Measurements from ENCODE around the gene BMERB1. TPM values are rescaled to one million over a fixed set of nuclear protein-coding genes. Genes with fewer than 3 reads are reported as not detected.

BMERB1 gene
- total RNA-seq, 1 donor from 2014 or later, result 20.1 TPM

- H3K4me1 ChIP-seq (ENCODE audit: insufficient read depth, low read length), result peaks cover 15% of the 10 kb centered on the region
- H2AFZ ChIP-seq (ENCODE audit: low read depth, low read length), result peak overlapping the region; percentile 3
- DNase-seq (ENCODE audit: low read depth) (peak; percentile 97), FAIRE-seq (peak; percentile 91)
- Mint-ChIP-seq H3K9me3 (ENCODE audit: unreplicated experiment) (no peaks in the 10 kb centered on the region), H3K27me3 (ENCODE audit: low read depth, unreplicated experiment) (no peaks in the 10 kb centered on the region), H3K4me1 (ENCODE audit: low read depth, unreplicated experiment) (peaks cover 16% of the 10 kb centered on the region), H3K36me3 (ENCODE audit: low read depth, unreplicated experiment) (peaks cover 2% of the 10 kb centered on the region), H3K27ac (ENCODE audit: unreplicated experiment) (peak overlapping the region; percentile 59), H3K4me3 (ENCODE audit: unreplicated experiment) (no peak overlapping the region)
- peaks cover 10% of the 10 kb centered on the region for H3K79me2 ChIP-seq (ENCODE audit: insufficient read depth, low read length)
- no peaks in the 10 kb centered on the region for H3K27me3 ChIP-seq (ENCODE audit: insufficient read depth, low read length)
- no peak overlapping the region for H3K4me3 ChIP-seq (ENCODE audit: insufficient read depth, low read depth, low read length)
- H3K36me3 ChIP-seq (ENCODE audit: insufficient read depth, low read length), result no peaks in the 10 kb centered on the region
- H3K9ac ChIP-seq (ENCODE audit: low read length), result no peak overlapping the region
- no peaks in the 10 kb centered on the region for H3K9me3 ChIP-seq (ENCODE audit: insufficient read depth, low read depth, low read length)
- peak overlapping the region; percentile 46 for H3K4me2 ChIP-seq (ENCODE audit: low read length)
- H3K27ac ChIP-seq (ENCODE audit: low read depth, low read length), result peak overlapping the region; percentile 59
- TF ChIP-seq EZH2 (IDR thresholded peaks at IDR 0.05; ENCODE audit: insufficient read depth, low read length) (no peak), CTCF (IDR thresholded peaks at IDR 0.05; ENCODE audit: insufficient read depth, low read depth, low read length) (no peak)
- peaks cover 6% of the 10 kb centered on the region for H4K20me1 ChIP-seq (ENCODE audit: insufficient read depth, low read length)
Measured at GRCh38 chr16:15482068-15482747, 47.8 kb downstream of the BMERB1 start.

- Mint-ChIP-seq H3K27me3 (ENCODE audit: low read depth, unreplicated experiment) (no peaks in the 10 kb centered on the region), H3K27ac (ENCODE audit: unreplicated experiment) (peak overlapping the region; percentile 35), H3K36me3 (ENCODE audit: low read depth, unreplicated experiment) (peaks cover 2% of the 10 kb centered on the region), H3K4me3 (ENCODE audit: unreplicated experiment) (no peak overlapping the region), H3K4me1 (ENCODE audit: low read depth, unreplicated experiment) (peaks cover 13% of the 10 kb centered on the region), H3K9me3 (ENCODE audit: unreplicated experiment) (no peaks in the 10 kb centered on the region)
- H2AFZ ChIP-seq (ENCODE audit: low read depth, low read length), result no peak overlapping the region
- H4K20me1 ChIP-seq (ENCODE audit: insufficient read depth, low read length), result peaks cover under 1% of the 10 kb centered on the region
- H3K27ac ChIP-seq (ENCODE audit: low read depth, low read length), result peak overlapping the region; percentile 59
- DNase-seq (ENCODE audit: low read depth) (no peak), FAIRE-seq (no peak)
- TF ChIP-seq CTCF (IDR thresholded peaks at IDR 0.05; ENCODE audit: insufficient read depth, low read depth, low read length) (no peak), EZH2 (IDR thresholded peaks at IDR 0.05; ENCODE audit: insufficient read depth, low read length) (no peak)
- H3K9ac ChIP-seq (ENCODE audit: low read length), result no peak overlapping the region
- no peaks in the 10 kb centered on the region for H3K27me3 ChIP-seq (ENCODE audit: insufficient read depth, low read length)
- H3K36me3 ChIP-seq (ENCODE audit: insufficient read depth, low read length), result no peaks in the 10 kb centered on the region
- H3K79me2 ChIP-seq (ENCODE audit: insufficient read depth, low read length), result peaks cover 13% of the 10 kb centered on the region
- no peaks in the 10 kb centered on the region for H3K9me3 ChIP-seq (ENCODE audit: insufficient read depth, low read depth, low read length)
- H3K4me1 ChIP-seq (ENCODE audit: insufficient read depth, low read length), result peaks cover 18% of the 10 kb centered on the region
- H3K4me3 ChIP-seq (ENCODE audit: insufficient read depth, low read depth, low read length), result no peak overlapping the region
- peak overlapping the region; percentile 13 for H3K4me2 ChIP-seq (ENCODE audit: low read length)
Measured at GRCh38 chr16:15482748-15483298, 48.4 kb downstream of the BMERB1 start.

- Mint-ChIP-seq H3K27me3 (ENCODE audit: low read depth, unreplicated experiment) (no peaks in the 10 kb centered on the region), H3K4me3 (ENCODE audit: unreplicated experiment) (no peak overlapping the region), H3K27ac (ENCODE audit: unreplicated experiment) (no peak overlapping the region), H3K9me3 (ENCODE audit: unreplicated experiment) (no peaks in the 10 kb centered on the region), H3K36me3 (ENCODE audit: low read depth, unreplicated experiment) (peaks cover 2% of the 10 kb centered on the region), H3K4me1 (ENCODE audit: low read depth, unreplicated experiment) (peaks cover 14% of the 10 kb centered on the region)
- Histone ChIP-seq H3K9ac (ENCODE audit: low read length) (no peak overlapping the region), H3K79me2 (ENCODE audit: insufficient read depth, low read length) (peaks cover 16% of the 10 kb centered on the region), H3K36me3 (ENCODE audit: insufficient read depth, low read length) (no peaks in the 10 kb centered on the region), H3K27me3 (ENCODE audit: insufficient read depth, low read length) (no peaks in the 10 kb centered on the region), H3K4me1 (ENCODE audit: insufficient read depth, low read length) (peaks cover 23% of the 10 kb centered on the region), H2AFZ (ENCODE audit: low read depth, low read length) (no peak overlapping the region), H4K20me1 (ENCODE audit: insufficient read depth, low read length) (no peaks in the 10 kb centered on the region), H3K9me3 (ENCODE audit: insufficient read depth, low read depth, low read length) (no peaks in the 10 kb centered on the region), H3K4me2 (ENCODE audit: low read length) (no peak overlapping the region), H3K4me3 (ENCODE audit: insufficient read depth, low read depth, low read length) (no peak overlapping the region), H3K27ac (ENCODE audit: low read depth, low read length) (no peak overlapping the region)
- DNase-seq (ENCODE audit: low read depth) (no peak), FAIRE-seq (no peak)
- no peak for TF ChIP-seq CTCF (IDR thresholded peaks at IDR 0.05; ENCODE audit: insufficient read depth, low read depth, low read length)
- TF ChIP-seq EZH2 (IDR thresholded peaks at IDR 0.05; ENCODE audit: insufficient read depth, low read length), result no peak
Measured at GRCh38 chr16:15483857-15484256, 49.5 kb downstream of the BMERB1 start.

Measured in astrocyte (in vitro differentiated cells and primary cell).